Measurements from ENCODE around the gene CYP4F12.

CYP4F12 gene

DNA sequence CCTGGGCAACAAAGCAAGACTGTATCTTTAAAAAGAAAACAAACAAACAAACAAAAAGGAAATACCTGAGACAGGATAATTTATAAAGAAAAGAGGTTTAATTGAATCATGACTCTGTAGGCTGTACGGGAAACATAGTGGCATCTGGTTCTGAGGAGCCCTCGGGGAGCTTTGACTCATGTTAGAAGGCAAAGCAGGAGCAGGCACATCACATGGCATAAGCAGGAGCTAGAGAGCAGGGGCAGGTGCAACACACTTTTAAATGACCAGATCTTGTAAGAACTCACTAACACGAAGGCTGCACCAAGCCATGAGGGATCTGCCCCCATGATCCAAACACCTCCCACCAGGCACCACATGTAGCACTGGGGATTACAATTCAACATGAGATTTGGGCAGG lies 41.8 kb downstream of the CYP4F12 start:
- DNase-seq (ENCODE audit: low read depth, low spot score) = no peak

DNA sequence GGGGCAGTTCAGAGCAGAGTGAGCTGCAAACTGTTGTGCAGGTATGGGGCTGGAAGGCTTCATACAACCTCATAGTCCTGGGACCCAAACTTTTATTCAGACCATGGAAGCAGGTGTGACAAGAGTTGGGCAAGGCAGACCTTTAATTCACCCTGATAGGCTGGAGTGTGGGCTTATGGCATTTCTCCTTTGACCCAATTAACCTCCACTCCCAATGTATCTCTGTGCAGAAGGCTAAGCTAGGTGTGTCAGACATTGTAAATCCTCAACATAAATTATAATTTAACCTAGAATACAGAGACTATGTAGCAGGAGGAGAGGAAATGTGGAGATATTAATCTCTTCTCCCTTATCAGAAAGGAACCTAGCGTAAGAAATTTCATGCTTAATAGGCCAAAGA lies 42.8 kb downstream of the CYP4F12 start:
- DNase-seq (ENCODE audit: low read depth, low spot score) = no peak

- no peak for DNase-seq (ENCODE audit: low read depth, low spot score)
Observed at GRCh38 chr19:15717809-15718208, 44.9 kb downstream of the CYP4F12 start.

GRCh38 chr19:15721268-15721667 lies 48.4 kb downstream of the CYP4F12 start:
- no peak for DNase-seq (ENCODE audit: low read depth, low spot score)

DNA sequence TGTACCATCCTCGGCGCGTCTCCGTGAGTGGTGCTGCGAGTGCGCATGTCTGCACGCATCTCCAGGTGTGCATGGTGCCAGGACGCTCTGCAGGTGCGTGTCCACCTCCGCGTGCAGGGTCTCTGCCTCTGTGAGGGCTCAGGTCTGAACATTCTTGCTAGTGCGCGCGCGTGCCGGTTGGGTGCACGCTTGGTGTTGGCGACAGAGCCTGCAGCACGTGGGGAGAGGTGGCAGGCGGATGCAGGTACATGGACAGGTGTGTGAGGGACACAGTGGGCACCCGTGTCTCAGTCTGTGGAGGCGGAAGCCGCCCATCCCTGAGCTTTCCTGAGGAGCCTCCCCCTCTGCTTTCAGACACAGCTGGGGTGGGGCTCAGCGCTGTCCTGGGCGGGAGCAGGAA lies 50.1 kb downstream of the CYP4F12 start:
- DNase-seq (ENCODE audit: low read depth, low spot score) = no peak

GRCh38 chr19:15727724-15728123 lies 54.8 kb downstream of the CYP4F12 start, which contains the start of gene OR10H2:
Gene OR10H2 (plus strand): TSS chr19:15728024. CDS start chr19:15728044, 20 bp downstream.
- no peak for DNase-seq (ENCODE audit: low read depth, low spot score)

- no peak for DNase-seq (ENCODE audit: low read depth, low spot score)
Observed at GRCh38 chr19:15730538-15730937, 57.7 kb downstream of the CYP4F12 start.

GRCh38 chr19:15732388-15732787 lies 59.5 kb downstream of the CYP4F12 start:
- DNase-seq (ENCODE audit: low read depth, low spot score) = no peak

DNA sequence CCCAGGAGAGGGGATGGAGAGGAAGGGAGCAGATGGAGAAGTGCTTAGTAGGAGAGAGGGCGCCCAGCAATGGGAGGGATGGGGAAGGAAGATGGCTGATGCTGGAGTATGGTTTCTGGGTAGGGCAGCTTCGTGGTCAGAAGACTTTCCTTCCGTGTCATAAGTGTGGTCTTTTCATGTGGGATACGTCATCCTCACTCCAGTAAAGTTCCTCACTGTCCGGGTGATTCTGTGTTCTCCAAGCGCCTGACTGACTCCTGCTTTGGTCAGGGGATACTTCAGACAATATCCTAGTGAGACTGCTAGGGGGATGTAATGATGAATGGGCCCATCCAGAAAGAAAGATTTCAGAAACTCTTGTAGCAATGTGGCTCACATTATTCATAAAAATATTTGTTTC lies 61.0 kb downstream of the CYP4F12 start:
- DNase-seq (ENCODE audit: low read depth, low spot score) = no peak

- DNase-seq (ENCODE audit: low read depth, low spot score) = no peak
Observed at GRCh38 chr19:15737722-15738121, 64.8 kb downstream of the CYP4F12 start, which contains the start of gene OR10H3. Gene OR10H3 (plus strand): TSS chr19:15737985. CDS start chr19:15741393, 3,408 bp downstream.

GRCh38 chr19:15740785-15741184 lies 67.9 kb downstream of the CYP4F12 start:
- no peak for DNase-seq (ENCODE audit: low read depth, low spot score)
